ENCODE data around the gene RPP25L.
"Not testable (repeated sequence)": the region's sequence is repeated elsewhere in the genome, so short reads cannot be mapped to it uniquely, and the experiment has no call there.

The RPP25L gene

GRCh38 chr9:34611811-34612787 is at the start of gene RPP25L:
Gene RPP25L, minus strand, starts transcription at chr9:34612097. Its CDS starts 801 bp downstream, at chr9:34611296.
- DNase-seq: peak; percentile 81

GRCh38 chr9:34659592-34660253 is 47.8 kb upstream of the RPP25L start:
- no peak for DNase-seq

- DNase-seq: no peak
Measured at GRCh38 chr9:34658461-34658860, 46.6 kb upstream of the RPP25L start.

- no peak for DNase-seq
Measured at GRCh38 chr9:34656992-34657391, 45.1 kb upstream of the RPP25L start.

GRCh38 chr9:34655394-34655793 is 43.5 kb upstream of the RPP25L start:
- no peak for DNase-seq

GRCh38 chr9:34654323-34655051 is 42.6 kb upstream of the RPP25L start:
- DNase-seq: no peak

- DNase-seq: no peak
Measured at GRCh38 chr9:34653151-34654072, 41.5 kb upstream of the RPP25L start.

GRCh38 chr9:34652602-34653000 is 40.7 kb upstream of the RPP25L start:
- DNase-seq: no peak

GRCh38 chr9:34651876-34652601 is 40.1 kb upstream of the RPP25L start, which contains the start of gene IL11RA:
Gene IL11RA, plus strand, starts transcription at chr9:34652185. Its CDS starts 3,033 bp downstream, at chr9:34655218.
- peak; percentile 53 for DNase-seq

GRCh38 chr9:34651321-34651720 is 39.4 kb upstream of the RPP25L start:
- no peak for DNase-seq

GRCh38 chr9:34650816-34651215 is 38.9 kb upstream of the RPP25L start:
- no peak for DNase-seq

GRCh38 chr9:34648673-34649072 is 36.8 kb upstream of the RPP25L start:
- no peak for DNase-seq

GRCh38 chr9:34647651-34648050 is 35.8 kb upstream of the RPP25L start:
- peak; percentile 35 for DNase-seq

GRCh38 chr9:34647084-34647403 is 35.1 kb upstream of the RPP25L start:
- DNase-seq: no peak

- DNase-seq: peak; percentile 96
Measured at GRCh38 chr9:34646211-34647083, 34.5 kb upstream of the RPP25L start, which contains the start of gene GALT. Gene GALT, plus strand, starts transcription at chr9:34646675. Its CDS starts 30 bp downstream, at chr9:34646705.

- no peak for DNase-seq
Measured at GRCh38 chr9:34644766-34645314, 32.9 kb upstream of the RPP25L start.

GRCh38 chr9:34642679-34643078 is 30.8 kb upstream of the RPP25L start:
- no peak for DNase-seq

- DNase-seq: not testable (repeated sequence)
Measured at GRCh38 chr9:34639322-34639721, 27.4 kb upstream of the RPP25L start.

GRCh38 chr9:34638138-34638445 is 26.2 kb upstream of the RPP25L start:
- DNase-seq: no peak

All from activated CD4-positive, alpha-beta T cell treated with anti-CD3 and anti-CD28 coated beads, Interleukin-2, amount 50 U/mL, for 16 hours (primary cell).